T47D (cell line): Measurements from ENCODE around the gene TFAP2A.

Source experiments
- DNase-seq, 2 experiments: peaks; one replicate each; pipeline versions ENCODE4 v3.0.0 to v3.0.0-alpha.2; 2011 to 2012; ENCODE audit warnings: low read depth in 1 of 2, low spot score in 1 of 2
- JUND ChIP-seq: IDR thresholded peaks from 2 replicates; pipeline ENCODE4 v1.6.1; 2012; ENCODE audit warnings: low read depth
- in situ Hi-C: cut with HindIII; loops from 2 replicates; pipeline ENCODE4 v1.10.0; 2016; ENCODE audit warnings: low sequenced_read_pairs, low pct_unique_long_range_greater_than_20kb

The TFAP2A gene

DNA sequence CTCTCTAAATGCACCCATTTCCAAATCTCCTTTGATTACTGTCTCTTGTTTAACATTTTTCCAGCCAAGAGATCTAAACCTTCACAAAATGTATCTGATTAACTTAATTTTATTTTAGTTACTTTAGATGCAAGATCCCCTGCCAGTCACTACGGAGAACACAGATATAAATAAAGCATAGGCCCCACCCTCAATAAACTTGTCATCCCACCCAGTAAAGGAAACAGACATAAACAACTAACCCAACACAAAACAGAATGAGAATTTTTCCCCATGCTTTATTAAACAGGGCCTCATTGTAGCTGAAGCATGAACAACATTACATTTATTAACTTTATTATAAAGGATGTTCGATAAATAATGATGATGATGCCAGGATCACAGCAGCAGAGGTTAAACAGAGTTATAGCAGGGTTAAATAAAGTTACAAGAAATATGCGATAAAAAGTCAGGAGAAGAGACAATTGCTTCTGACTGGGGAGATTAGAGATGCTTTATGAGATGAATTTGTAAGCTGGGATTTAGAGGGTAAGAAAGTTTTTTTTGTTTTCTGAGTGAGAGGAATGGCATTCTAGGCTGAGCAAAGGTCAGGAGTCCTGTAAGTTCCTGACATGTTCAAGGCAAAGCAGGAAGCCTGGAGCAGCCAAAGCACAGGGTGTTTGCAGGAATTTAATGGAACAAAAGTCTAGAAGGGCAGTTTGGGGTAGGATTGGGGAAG lies 41.1 kb downstream of the TFAP2A start:
- DNase-seq, result no peak
- in situ Hi-C loops, result no loop called here
- no peak for TF ChIP-seq JUND

DNA sequence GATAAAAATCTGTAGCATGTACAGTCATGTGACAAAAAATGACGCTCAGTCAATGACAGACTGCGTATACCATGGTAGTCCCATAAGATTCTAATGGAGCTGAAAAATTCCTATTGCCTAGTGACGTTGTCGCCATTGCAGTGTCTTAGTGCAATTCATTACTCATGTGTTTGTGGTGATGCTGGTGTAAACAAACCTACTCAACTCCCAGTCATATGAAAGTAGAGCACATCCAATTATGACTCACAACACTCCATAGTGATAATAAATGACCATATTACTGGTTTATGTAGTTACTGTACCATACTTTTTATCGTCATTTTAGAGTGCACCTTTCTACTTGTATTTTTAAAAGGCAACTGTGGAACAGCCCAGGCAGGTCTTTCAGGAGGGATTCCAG lies 45.0 kb downstream of the TFAP2A start:
- DNase-seq, result no peak
- in situ Hi-C loops, result no loop called here
- TF ChIP-seq JUND, result no peak

DNA sequence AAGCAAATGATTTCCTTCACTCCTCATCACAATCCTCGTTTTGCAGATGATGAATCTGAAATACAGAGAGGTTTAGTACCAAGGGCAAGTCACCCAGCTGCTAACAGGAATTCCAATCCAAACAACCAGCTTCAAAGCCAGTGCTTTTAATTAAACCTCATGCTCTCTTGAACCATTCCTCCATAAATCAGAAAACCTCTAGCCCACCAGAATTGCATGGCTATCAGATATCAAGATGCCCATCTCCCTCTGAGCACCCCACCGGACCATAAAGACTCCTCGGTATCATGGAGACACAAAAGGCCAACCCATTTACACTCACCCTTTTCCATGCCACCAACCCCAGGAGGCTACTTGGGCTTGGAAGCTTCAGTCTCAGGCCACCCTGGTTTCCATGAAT lies 46.0 kb downstream of the TFAP2A start:
- in situ Hi-C loops, result no loop called here
- no peak for TF ChIP-seq JUND

DNA sequence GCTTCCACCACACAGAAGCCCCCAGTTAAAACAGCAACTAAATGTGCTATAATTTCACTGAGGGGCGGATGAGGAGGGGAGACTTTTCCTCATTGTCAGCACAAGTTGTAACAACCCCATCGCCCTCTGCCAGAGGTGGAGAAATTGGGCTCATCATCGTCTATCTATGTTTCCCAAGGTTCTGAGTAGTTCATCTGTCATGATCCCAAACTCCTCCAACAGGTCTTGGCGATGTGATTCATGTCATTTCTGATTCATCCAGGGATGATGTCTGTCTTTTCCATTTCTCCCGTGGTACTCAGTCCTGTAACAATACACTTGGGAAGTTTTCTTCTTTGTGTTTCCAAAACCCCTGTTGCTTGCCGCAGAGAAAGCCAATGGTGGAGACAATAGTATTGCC lies 51.0 kb downstream of the TFAP2A start:
- in situ Hi-C loops, result no loop called here
- TF ChIP-seq JUND, result no peak
- DNase-seq, result no peak

More for the DNA sequence above, 46.0 kb downstream of the TFAP2A start:
- no peak for DNase-seq

DNA sequence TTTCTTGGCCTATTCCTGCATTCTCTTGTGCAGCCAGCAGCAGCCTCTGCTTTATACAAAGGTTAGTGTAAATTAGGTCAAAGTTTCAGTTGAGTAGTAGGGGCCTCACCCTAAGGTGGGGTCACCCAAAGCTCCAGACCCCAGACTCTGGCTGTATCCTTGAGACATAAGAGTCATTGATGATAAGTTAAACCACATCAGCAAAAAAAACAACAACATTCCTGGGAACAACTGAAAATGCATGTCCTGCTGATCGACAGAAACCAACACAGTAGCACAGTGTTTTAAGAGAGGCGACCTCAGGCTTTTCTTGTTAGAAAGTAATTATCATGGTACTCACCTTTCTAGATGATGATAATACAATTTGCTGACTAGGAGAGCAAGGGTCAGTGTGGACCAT lies 52.6 kb downstream of the TFAP2A start:
- no peak for DNase-seq
- no peak for TF ChIP-seq JUND
- in situ Hi-C loops, result no loop called here

DNA sequence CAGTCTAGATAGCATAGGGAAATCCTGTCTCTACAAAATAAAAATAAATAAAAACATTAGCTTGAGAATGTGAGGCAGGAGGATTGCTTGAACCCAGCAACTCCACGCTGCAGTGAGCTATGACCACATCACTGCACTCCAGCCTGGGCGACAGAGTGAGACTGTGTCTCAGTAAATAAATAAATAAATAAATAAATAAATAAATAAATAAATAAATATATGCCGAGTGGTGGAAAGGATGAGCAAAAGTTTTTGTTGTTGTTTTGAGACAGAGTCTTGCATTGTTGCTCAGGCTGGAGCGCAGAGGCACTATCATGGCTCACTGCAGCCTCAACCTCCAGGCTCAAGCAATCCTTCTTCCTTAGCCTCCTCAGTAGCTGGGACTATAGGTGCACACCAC lies 53.4 kb downstream of the TFAP2A start:
- no peak for TF ChIP-seq JUND
- in situ Hi-C loops, result no loop called here
- DNase-seq, result no peak

DNA sequence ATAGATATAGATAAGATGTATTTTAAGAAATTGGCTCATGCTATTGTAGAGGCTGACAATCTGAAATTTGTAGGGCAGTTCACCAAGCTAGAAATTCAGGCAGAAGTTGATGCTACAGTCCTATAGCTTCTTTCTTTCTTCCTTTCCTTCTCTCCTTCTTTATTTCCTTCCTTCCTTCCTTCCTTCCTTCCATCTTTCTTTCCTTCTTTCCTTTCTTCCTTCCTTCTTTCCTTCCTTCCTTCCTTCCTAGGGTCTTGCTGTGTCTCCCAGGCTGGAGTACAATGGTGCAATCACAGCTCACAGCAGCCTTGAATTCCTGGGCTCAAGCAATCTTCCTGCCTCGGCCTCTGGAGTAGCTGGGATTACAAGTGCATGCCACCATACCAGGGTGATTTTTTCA lies 55.3 kb downstream of the TFAP2A start:
- no peak for DNase-seq
- in situ Hi-C loops, result no loop called here
- TF ChIP-seq JUND, result no peak

DNA sequence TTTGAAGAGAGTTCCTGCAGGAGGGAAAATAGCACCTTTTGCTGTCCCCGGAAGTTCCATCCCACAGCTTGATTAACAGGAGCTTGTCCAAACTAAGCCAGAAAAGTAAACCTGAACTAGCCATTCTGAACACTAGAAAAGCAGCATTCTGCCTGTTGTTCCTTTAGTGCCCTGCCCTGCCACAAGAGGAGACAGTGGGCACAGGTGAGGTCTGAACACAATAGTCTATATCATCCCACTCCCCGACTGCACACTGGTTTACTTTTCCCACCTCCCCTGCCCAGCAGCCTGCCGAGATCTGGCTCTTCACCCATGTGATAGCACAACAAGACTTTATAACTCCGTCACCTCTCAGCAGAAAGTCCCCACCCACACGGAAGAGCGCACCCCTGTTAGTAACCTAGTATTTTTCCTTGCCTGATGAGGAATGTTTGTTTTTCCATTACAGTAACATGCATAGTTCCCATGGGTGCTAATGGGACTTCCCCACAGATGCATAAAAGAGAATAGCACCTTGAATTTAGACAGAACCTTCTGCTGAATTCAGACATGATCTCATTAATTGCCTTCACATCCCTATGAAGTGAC lies 59.7 kb downstream of the TFAP2A start:
- no peak for TF ChIP-seq JUND
- in situ Hi-C loops, result no loop called here
- DNase-seq, result no peak

DNA sequence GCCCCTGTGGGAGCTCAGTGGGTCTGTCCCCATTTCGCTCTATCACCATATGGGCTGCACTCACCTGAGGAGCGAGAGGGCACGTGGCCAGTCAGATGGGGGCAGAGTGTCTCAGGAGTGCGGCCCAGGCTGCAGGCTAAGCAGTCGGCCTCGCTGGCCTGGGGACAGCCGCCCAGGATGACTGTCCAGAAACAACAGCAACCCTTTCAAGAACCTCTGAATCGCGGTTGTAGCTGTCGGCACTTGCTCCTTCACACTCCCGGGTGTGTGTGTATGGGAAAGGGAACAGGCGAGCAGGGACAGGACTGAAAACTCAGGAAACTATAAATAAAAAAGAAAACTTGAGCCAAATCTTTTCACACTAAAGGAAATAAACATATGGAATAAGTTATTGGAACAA lies 63.1 kb downstream of the TFAP2A start:
- no peak for DNase-seq
- no peak for TF ChIP-seq JUND
- in situ Hi-C loops, result no loop called here

DNA sequence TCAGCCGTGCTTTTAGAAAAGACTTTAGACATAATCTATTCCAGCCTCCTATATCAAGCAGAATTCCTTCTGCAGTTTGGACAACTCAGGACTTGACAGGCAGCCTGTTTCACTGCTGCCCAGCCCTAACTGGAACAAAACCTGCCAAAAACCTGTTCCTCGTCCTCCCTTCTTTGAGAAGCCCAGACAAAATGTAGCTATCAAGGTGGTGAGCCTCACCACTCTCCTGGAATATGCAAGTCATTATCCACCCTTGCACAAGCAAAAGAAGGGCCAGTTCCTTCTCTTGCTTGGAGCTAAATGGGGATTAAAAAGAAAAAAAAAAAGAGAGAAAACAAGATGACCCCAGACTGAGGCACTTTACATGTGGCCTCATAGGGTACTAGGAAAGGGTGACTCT lies 64.2 kb downstream of the TFAP2A start:
- no peak for TF ChIP-seq JUND
- in situ Hi-C loops, result no loop called here

DNA sequence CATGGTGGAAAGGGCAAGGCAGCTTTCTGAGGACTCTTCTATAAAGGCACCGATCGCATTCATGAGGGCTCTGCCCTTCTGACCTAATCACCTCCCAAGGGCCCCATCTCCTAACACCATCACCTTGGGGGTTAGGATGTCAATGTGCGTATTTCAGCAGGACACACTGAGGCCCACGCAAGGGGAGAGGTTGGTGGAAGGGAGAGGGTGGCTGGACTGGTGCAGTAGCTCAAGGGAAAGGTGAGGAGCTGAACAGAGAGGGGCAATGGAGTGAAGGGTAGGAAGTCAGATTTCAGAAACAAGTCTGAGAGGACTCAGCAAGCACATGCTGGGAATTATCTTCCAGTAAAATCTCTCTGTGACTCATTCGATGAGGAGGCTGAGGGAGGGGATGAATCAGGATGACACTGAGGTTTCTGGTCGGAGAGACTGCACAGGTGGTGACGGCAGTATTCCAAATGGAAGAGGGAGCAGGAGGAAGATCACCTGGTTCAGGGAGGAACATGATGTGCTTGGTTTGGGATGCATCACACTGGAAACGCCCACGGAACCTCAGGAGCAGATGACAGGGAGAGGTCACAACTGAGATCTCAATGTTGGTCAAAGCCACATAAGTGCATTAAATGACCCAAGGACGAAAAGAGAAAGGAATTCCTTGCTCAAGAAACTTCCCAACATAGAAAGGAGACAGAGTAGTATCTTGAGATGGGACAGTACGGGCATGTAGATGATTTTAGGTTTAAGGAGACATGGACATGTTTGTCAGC lies 67.1 kb downstream of the TFAP2A start:
- peak in 1 of 2 experiments; percentile 16 for DNase-seq
- no peak for TF ChIP-seq JUND
- in situ Hi-C loops, result no loop called here

More for the DNA sequence above, 64.2 kb downstream of the TFAP2A start:
- no peak for DNase-seq
